HG02678 (cell line): Measurements from ENCODE around the gene TMEM240.
"Not testable (repeated sequence)": the region's sequence is repeated elsewhere in the genome, so short reads cannot be mapped to it uniquely, and the experiment has no call there.

ENCODE experiments used
- ATAC-seq: cut with Tn5 transposase; IDR thresholded peaks from one replicate; pipeline ENCODE4 v1.9.1; 2021; ENCODE audit warnings: mild to moderate bottlenecking, moderate library complexity; ENCODE audit not compliant: unreplicated experiment

TMEM240 gene

GRCh38 chr1:1527092-1527816 is 13.2 kb downstream of the TMEM240 start:
- no peak for ATAC-seq

- ATAC-seq: not testable (repeated sequence)
These were observed 13.9 kb downstream of the TMEM240 start for GRCh38 chr1:1526476-1526875.

GRCh38 chr1:1524750-1525383 is 15.6 kb downstream of the TMEM240 start:
- not testable (repeated sequence) for ATAC-seq

- not testable (repeated sequence) for ATAC-seq
These were observed 16.8 kb downstream of the TMEM240 start for GRCh38 chr1:1523651-1524050.

GRCh38 chr1:1523226-1523625 is 17.2 kb downstream of the TMEM240 start:
- ATAC-seq: not testable (repeated sequence)

- not testable (repeated sequence) for ATAC-seq
These were observed 17.9 kb downstream of the TMEM240 start for GRCh38 chr1:1522536-1522935.

GRCh38 chr1:1521331-1521730 is 19.1 kb downstream of the TMEM240 start:
- ATAC-seq: no peak

- not testable (repeated sequence) for ATAC-seq
These were observed 20.5 kb downstream of the TMEM240 start for GRCh38 chr1:1519805-1520505.

- not testable (repeated sequence) for ATAC-seq
These were observed 21.8 kb downstream of the TMEM240 start for GRCh38 chr1:1518621-1519007.

- ATAC-seq: no peak
These were observed 22.3 kb downstream of the TMEM240 start for GRCh38 chr1:1517973-1518620.

GRCh38 chr1:1516923-1517322 is 23.5 kb downstream of the TMEM240 start:
- not testable (repeated sequence) for ATAC-seq

GRCh38 chr1:1514376-1514775 is 26.0 kb downstream of the TMEM240 start:
- ATAC-seq: not testable (repeated sequence)

GRCh38 chr1:1513675-1514074 is 26.7 kb downstream of the TMEM240 start:
- ATAC-seq: not testable (repeated sequence)

- ATAC-seq: peak; percentile 8
These were observed 28.0 kb downstream of the TMEM240 start for GRCh38 chr1:1512425-1512824.

GRCh38 chr1:1511533-1512285 is 28.7 kb downstream of the TMEM240 start, which contains the start of gene ATAD3A:
ATAD3A (plus strand) TSS chr1:1512162; CDS start chr1:1512269, 107 bp downstream.
- peak; percentile 91 for ATAC-seq

GRCh38 chr1:1510912-1511532 is 29.4 kb downstream of the TMEM240 start:
- ATAC-seq: no peak

- ATAC-seq: not testable (repeated sequence)
These were observed 31.0 kb downstream of the TMEM240 start for GRCh38 chr1:1509465-1509850.

GRCh38 chr1:1508775-1509464 is 31.5 kb downstream of the TMEM240 start:
- ATAC-seq: not testable (repeated sequence)

- no peak for ATAC-seq
These were observed 33.1 kb downstream of the TMEM240 start for GRCh38 chr1:1507305-1507704.
